Calu3 (cell line): Measurements from ENCODE around the gene AEBP1. TPM values are rescaled to one million over a fixed set of nuclear protein-coding genes. Genes with fewer than 3 reads are reported as not detected.

Experiments
- BruUV-seq: library from RNA; stranded (reverse); fragments of 400-500 nt; replicated peaks from 2 replicates; lab custom pipeline; 2021; lab: Mats Ljungman, UMichigan
- CTCF ChIA-PET: fragments of 300-600 bp; sonication (Branson Sonifier 250); formaldehyde crosslinking; loops from one replicate; lab custom pipeline; 2022; ENCODE audit warnings: antibody characterized with exemption; lab: Charles Lee
- DNase-seq: peaks from one replicate; pipeline ENCODE4 v3.0.0; 2022
- H3K27ac Mint-ChIP-seq: one replicate; pipeline ENCODE4 v1.8.0; 2022; ENCODE audit warnings: mixed read lengths; ENCODE audit not compliant: unreplicated experiment
- H3K27me3 Mint-ChIP-seq: one replicate; pipeline ENCODE4 v1.8.0; 2022; ENCODE audit warnings: mixed read lengths; ENCODE audit not compliant: unreplicated experiment
- H3K36me3 Mint-ChIP-seq: one replicate; pipeline ENCODE4 v1.8.0; 2022; ENCODE audit warnings: mild to moderate bottlenecking, moderate library complexity, mixed read lengths; ENCODE audit not compliant: insufficient read depth, unreplicated experiment
- H3K4me1 Mint-ChIP-seq: one replicate; pipeline ENCODE4 v1.8.0; 2022; ENCODE audit warnings: mild to moderate bottlenecking, low read depth, mixed read lengths; ENCODE audit not compliant: unreplicated experiment
- H3K4me3 Mint-ChIP-seq: one replicate; pipeline ENCODE4 v1.8.0; 2022; ENCODE audit warnings: mild to moderate bottlenecking, low read depth, moderate library complexity, mixed read lengths; ENCODE audit not compliant: unreplicated experiment
- H3K9me3 Mint-ChIP-seq: one replicate; pipeline ENCODE4 v1.8.0; 2022; ENCODE audit warnings: low read depth, mixed read lengths; ENCODE audit not compliant: unreplicated experiment
- intact Hi-C: fragments of 100-400 bp; cut with micrococcal nuclease; formaldehyde crosslinking; loops from one replicate; pipeline ENCODE4 v1.10.0; 2022; ENCODE audit not compliant: unreplicated experiment
- total RNA-seq: library from RNA; stranded (reverse); gene quantifications from 2 replicates; pipeline ENCODE4 v1.2.3, GENCODE V29; 2022
- TF ChIP-seq, protein P1 (sequence below): fragments of 200-600 bp; IDR thresholded peaks from one replicate; pipeline ENCODE4 v1.8.0; 2022; ENCODE audit warnings: antibody characterized with exemption; ENCODE audit not compliant: unreplicated experiment

Gene AEBP1
- total RNA-seq, 1 experiment from 2014 or later, result not detected

DNA sequence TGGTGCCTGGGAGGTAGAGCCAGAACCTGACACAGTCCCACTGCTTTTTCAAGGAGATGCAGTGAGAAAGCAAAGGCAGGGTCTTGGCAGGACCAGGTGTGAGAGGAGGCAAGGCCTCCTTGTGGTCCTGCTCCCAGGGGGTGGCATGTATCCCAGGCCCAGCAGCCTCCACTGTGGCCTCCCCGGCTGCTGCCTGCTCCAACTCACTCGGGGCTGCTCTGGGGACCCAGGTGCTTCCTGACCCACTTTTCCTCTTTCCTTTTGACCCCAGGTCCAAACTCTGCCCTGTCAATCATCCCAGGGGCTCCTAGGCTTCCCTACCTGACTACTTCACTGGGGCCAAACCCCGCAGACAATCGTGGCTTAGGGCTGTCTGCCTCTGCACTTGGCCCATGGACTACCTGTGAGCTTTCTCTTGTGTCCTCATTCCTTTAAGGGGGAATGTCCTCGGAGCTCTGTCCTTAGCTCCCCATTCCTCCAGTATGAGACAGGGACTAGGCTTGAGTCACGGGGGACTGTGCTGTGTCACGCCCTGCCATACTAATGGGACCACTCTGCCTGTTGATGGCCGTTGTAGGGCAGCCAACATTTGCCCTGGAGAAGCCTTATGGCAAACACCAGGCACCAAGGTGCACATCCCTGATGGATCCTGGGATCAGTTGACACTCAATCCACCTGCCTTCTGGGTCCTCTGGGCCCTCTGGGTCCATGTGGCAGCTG, 1.1 kb upstream of the AEBP1 start:
- no peak for DNase-seq
- intact Hi-C loops, result no loop called here
- no peak overlapping the region for H3K4me3 Mint-ChIP-seq
- peaks cover 6% of the 10 kb centered on the region for H3K4me1 Mint-ChIP-seq
- H3K27me3 Mint-ChIP-seq, result peaks cover 54% of the 10 kb centered on the region
- H3K9me3 Mint-ChIP-seq, result no peaks in the 10 kb centered on the region
- no peak overlapping the region for H3K27ac Mint-ChIP-seq
- BruUV-seq, result no TSS peak
- TF ChIP-seq, protein P1, sequence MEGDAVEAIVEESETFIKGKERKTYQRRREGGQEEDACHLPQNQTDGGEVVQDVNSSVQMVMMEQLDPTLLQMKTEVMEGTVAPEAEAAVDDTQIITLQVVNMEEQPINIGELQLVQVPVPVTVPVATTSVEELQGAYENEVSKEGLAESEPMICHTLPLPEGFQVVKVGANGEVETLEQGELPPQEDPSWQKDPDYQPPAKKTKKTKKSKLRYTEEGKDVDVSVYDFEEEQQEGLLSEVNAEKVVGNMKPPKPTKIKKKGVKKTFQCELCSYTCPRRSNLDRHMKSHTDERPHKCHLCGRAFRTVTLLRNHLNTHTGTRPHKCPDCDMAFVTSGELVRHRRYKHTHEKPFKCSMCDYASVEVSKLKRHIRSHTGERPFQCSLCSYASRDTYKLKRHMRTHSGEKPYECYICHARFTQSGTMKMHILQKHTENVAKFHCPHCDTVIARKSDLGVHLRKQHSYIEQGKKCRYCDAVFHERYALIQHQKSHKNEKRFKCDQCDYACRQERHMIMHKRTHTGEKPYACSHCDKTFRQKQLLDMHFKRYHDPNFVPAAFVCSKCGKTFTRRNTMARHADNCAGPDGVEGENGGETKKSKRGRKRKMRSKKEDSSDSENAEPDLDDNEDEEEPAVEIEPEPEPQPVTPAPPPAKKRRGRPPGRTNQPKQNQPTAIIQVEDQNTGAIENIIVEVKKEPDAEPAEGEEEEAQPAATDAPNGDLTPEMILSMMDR, result no peak
- CTCF ChIA-PET, result interaction anchor here (1.0 kb wide), 1 partner anchor 21 kb away, joined by 6 read pairs; no protein-coding TSS in a partner anchor
- no peaks in the 10 kb centered on the region for H3K36me3 Mint-ChIP-seq

DNA sequence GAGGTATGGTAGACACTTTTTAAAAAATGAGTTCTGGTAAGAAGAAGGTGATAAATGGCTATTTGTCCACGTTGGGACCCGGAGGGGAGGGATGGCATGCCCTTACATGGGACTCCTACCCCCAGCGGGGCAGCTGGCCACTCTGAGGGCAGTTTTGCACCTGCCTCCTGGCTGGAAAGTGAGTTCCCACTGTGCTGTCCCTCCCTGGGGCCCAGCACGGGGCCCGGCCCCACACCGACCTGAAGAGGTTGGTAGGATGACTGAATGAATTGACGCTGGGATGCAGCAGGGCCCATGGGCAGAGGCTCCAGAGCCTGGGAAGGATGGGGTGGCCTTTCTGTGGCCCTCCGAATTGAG, 601 bp upstream of the AEBP1 start:
- intact Hi-C loops, result no loop called here
- Mint-ChIP-seq H3K36me3 (no peaks in the 10 kb centered on the region), H3K4me3 (no peak overlapping the region), H3K27ac (no peak overlapping the region), H3K9me3 (no peaks in the 10 kb centered on the region), H3K4me1 (peaks cover 6% of the 10 kb centered on the region), H3K27me3 (peaks cover 60% of the 10 kb centered on the region)
- CTCF ChIA-PET, result interaction anchor here (1.0 kb wide), 1 partner anchor 22 kb away, joined by 6 read pairs; no protein-coding TSS in a partner anchor
- no TSS peak for BruUV-seq
- no peak for DNase-seq
- TF ChIP-seq, protein P1, result no peak

DNA sequence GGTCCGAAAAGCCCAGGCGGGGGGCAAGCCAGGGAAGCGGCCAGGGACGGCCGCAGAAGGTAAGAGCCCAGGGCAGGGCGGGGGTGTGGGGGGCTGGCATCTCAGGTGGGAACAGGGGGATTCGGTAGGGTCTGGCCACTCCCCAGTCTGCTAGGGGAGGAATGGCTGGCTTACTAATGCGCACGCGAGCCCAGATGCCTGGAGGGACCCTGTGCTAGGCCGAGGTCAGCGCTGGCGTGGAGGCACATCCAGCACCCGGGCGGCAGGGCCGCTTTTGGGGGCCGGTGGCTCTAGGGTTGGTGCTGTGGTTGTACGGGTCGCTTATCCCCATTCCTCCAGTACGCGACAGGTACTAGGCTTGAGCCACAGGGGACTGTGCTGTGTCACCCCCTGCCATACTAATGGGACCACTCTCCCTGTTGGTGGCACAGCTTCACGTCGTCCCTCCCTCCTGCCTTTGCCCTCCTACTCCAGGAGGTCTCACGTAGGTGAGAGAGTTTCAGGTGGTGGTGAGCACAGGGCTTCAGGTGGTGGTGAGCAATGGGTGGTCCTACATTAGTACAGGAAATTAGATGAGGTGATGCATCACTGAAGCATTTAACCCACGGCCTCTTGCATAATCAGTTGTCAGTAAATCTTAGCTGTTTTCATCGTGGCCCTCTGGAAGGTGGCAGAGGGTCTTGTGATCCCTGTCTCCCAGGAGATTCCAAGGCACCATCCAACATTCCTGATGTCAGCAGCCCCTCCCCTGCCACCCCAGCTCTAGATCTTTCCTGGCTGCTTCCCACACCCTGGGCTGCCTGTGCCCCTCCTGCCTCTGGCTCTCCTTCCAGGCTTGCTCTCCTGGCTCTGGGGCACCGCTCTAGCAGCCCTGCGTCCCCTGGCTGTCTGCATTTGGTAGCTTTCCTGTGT, 971 bp downstream of the AEBP1 start:
- Mint-ChIP-seq H3K27me3 (peaks cover 73% of the 10 kb centered on the region), H3K36me3 (no peaks in the 10 kb centered on the region), H3K9me3 (no peaks in the 10 kb centered on the region), H3K27ac (no peak overlapping the region), H3K4me3 (no peak overlapping the region), H3K4me1 (peaks cover 6% of the 10 kb centered on the region)
- BruUV-seq, result no TSS peak
- TF ChIP-seq, protein P1, result no peak
- CTCF ChIA-PET, result interaction anchor here (0.7 kb wide), 2 partner anchors 17 to 53 kb away, joined by 4 read pairs; no protein-coding TSS in a partner anchor
- DNase-seq, result no peak
- intact Hi-C loops, result no loop called here

DNA sequence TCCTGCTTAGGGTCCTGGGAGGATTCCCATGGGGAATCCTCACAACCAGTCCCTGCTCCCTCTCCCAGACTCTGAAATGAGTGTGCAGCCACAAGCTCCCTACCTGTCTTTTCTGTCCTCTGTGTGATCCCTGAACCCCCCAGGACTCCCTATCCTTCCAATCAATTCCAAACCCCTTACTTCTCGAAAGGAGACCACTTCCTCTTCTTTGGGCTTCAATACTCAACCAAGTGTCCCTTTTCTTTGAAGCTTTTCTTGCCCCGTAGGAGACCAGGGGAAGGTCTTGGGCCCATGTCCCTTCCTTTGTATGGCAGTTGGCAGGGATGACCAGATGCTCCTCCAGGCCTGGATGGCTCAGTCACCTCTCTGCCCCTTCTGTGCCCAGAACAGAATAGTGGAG, 1.7 kb downstream of the AEBP1 start:
- no peak for DNase-seq
- intact Hi-C loops, result no loop called here
- no TSS peak for BruUV-seq
- Mint-ChIP-seq H3K27me3 (peaks cover 80% of the 10 kb centered on the region), H3K36me3 (no peaks in the 10 kb centered on the region), H3K4me3 (no peak overlapping the region), H3K4me1 (peaks cover 6% of the 10 kb centered on the region), H3K9me3 (no peaks in the 10 kb centered on the region), H3K27ac (no peak overlapping the region)
- TF ChIP-seq, protein P1, result no peak
- CTCF ChIA-PET, result interaction anchor here (0.7 kb wide), 1 partner anchor 17 kb away, joined by 4 read pairs; no protein-coding TSS in a partner anchor
